ENCODE results near the gene FBXL3. TPM values are rescaled to one million over a fixed set of nuclear protein-coding genes. Genes with fewer than 3 reads are reported as not detected.

The FBXL3 gene
- total and polyA plus RNA-seq, 4 donors: 10.2 to 60.4 (median 28.1) TPM

GRCh38 chr13:77056382-77056781, 29.4 kb upstream of the FBXL3 start:
- Histone ChIP-seq H3K9me3 (ENCODE audit: control insufficient read depth in 4 of 4, low read length in 3 of 4) (no peaks in the 10 kb centered on the region), H3K9ac (ENCODE audit: low read depth in 1 of 2, low read length in 2 of 2) (peak overlapping the region in 1 of 2 donors; percentile 51), H3K27me3 (ENCODE audit: control insufficient read depth in 4 of 4, insufficient read depth in 4 of 4, low read length in 3 of 4) (no peaks in the 10 kb centered on the region), H3K4me1 (ENCODE audit: control insufficient read depth in 4 of 4, insufficient read depth in 4 of 4, low read length in 3 of 4) (peaks cover 10 to 45% (median 31%) of the 10 kb centered on the region in 4 donors), H3K4me3 (ENCODE audit: low read depth in 1 of 3, low read length in 3 of 3) (peak overlapping the region in 2 of 3 donors; percentile 17 to 28), H3K36me3 (ENCODE audit: control insufficient read depth in 4 of 4, insufficient read depth in 3 of 4, low read depth in 1 of 4, low read length in 3 of 4) (peaks cover 0 to 7% (median 6%) of the 10 kb centered on the region in 4 donors), H3K27ac (ENCODE audit: low read depth in 1 of 2, low read length in 2 of 2) (peak overlapping the region; percentile 55 to 69)
- TF ChIP-seq CTCF (IDR thresholded peaks at IDR 0.05; ENCODE audit: low read depth, low read length, missing input control) (peak; percentile 3), RXRA (IDR thresholded peaks at IDR 0.05) (peak in 1 of 2 donors; percentile 4), HNF4A (conservative IDR thresholded peaks at IDR 0.05) (no peak), YY1 (IDR thresholded peaks at IDR 0.05) (peak; percentile 13), EGR1 (IDR thresholded peaks at IDR 0.05; ENCODE audit: low read depth in 2 of 2) (no peak), REST (IDR thresholded peaks at IDR 0.05) (no peak), ATF3 (IDR thresholded peaks at IDR 0.05) (no peak), FOXA2 (IDR thresholded peaks at IDR 0.05) (no peak), TAF1 (conservative IDR thresholded peaks at IDR 0.05) (no peak), RAD21 (IDR thresholded peaks at IDR 0.05) (peak; percentile 21 to 23), FOXA1 (IDR thresholded peaks at IDR 0.05) (no peak), MAX (IDR thresholded peaks at IDR 0.05) (no peak), NR2F2 (IDR thresholded peaks at IDR 0.05) (no peak), SP1 (IDR thresholded peaks at IDR 0.05) (no peak), JUND (IDR thresholded peaks at IDR 0.05) (no peak), ZBTB33 (IDR thresholded peaks at IDR 0.05) (no peak), GABPA (IDR thresholded peaks at IDR 0.05 in 1 of 2, conservative IDR thresholded peaks at IDR 0.05 in 1 of 2) (no peak), HNF4G (IDR thresholded peaks at IDR 0.05) (no peak)
- WGBS: 39% methylated on average over 3 of the region's 3 CpGs
- no peak for DNase-seq (ENCODE audit: low spot score)

Measured in liver (tissue), 9 donors.